WTC11 (cell line): Measurements from ENCODE around the gene LBHD2. TPM values are rescaled to one million over a fixed set of nuclear protein-coding genes. Genes with fewer than 3 reads are reported as not detected.

Source experiments
- ATAC-seq: fragments of 200-7000 bp; cut with Tn5 transposase; 2 replicates; pipeline ENCODE4 v1.10.0; 2021; ENCODE audit warnings: mild to moderate bottlenecking, moderate library complexity
- CTCF ChIA-PET: fragments of 300-600 bp; sonication (Branson Sonifier 250); formaldehyde crosslinking; loops from one replicate; lab custom pipeline; 2021; ENCODE audit warnings: antibody characterized with exemption; lab: Charles Lee
- POLR2A ChIA-PET: fragments of 350-600 bp; sonication (Branson Sonifier 250); formaldehyde crosslinking; loops from one replicate; lab custom pipeline; 2021; ENCODE audit warnings: antibody characterized with exemption; lab: Charles Lee
- DNase-seq: peaks from one replicate; pipeline ENCODE4 v3.0.0; 2021; ENCODE audit warnings: low spot score
- H3K27ac Mint-ChIP-seq: 2 replicates; pipeline ENCODE4 v1.8.0; 2021; ENCODE audit warnings: mixed read lengths
- H3K27me3 Mint-ChIP-seq: 2 replicates; pipeline ENCODE4 v1.8.0; 2021; ENCODE audit warnings: low read depth, mild to moderate bottlenecking, moderate library complexity, mixed read lengths
- H3K36me3 Mint-ChIP-seq: 2 replicates; pipeline ENCODE4 v1.8.0; 2021; ENCODE audit warnings: mixed read lengths
- H3K4me1 Mint-ChIP-seq: 2 replicates; pipeline ENCODE4 v1.8.0; 2022; ENCODE audit warnings: mixed read lengths
- H3K4me3 Mint-ChIP-seq: 2 replicates; pipeline ENCODE4 v1.8.0; 2021; ENCODE audit warnings: mild to moderate bottlenecking, moderate library complexity, mixed read lengths
- H3K9me3 Mint-ChIP-seq: 2 replicates; pipeline ENCODE4 v1.8.0; 2021; ENCODE audit warnings: mixed read lengths
- AR ChIP-seq: fragments of 250-450 bp; sonication (Bioruptor Pico); IDR thresholded peaks from 2 replicates; pipeline ENCODE4 v1.9.0; 2021; ENCODE audit warnings: mild to moderate bottlenecking
- CREB1 ChIP-seq: sonication (generic); formaldehyde crosslinking; IDR thresholded peaks from 2 replicates; pipeline ENCODE4 v1.8.0; 2023; ENCODE audit warnings: mild to moderate bottlenecking, missing genetic modification reagents
- E2F5 ChIP-seq: sonication (generic); formaldehyde crosslinking; IDR thresholded peaks from 2 replicates; pipeline ENCODE4 v1.8.1; 2022; ENCODE audit warnings: mild to moderate bottlenecking, moderate library complexity, missing genetic modification reagents
- RELA ChIP-seq: sonication (generic); formaldehyde crosslinking; IDR thresholded peaks from 2 replicates; pipeline ENCODE4 v1.8.1; 2022; ENCODE audit warnings: missing genetic modification reagents, mild to moderate bottlenecking, borderline replicate concordance
- TEAD4 ChIP-seq: sonication (generic); formaldehyde crosslinking; IDR thresholded peaks from 2 replicates; pipeline ENCODE4 v1.8.0; 2022; ENCODE audit warnings: mild to moderate bottlenecking, missing genetic modification reagents
- ZNF232 ChIP-seq: sonication (generic); formaldehyde crosslinking; IDR thresholded peaks from 2 replicates; pipeline ENCODE4 v1.8.0; 2022; ENCODE audit warnings: mild to moderate bottlenecking, missing genetic modification reagents
- ZNF317 ChIP-seq: sonication (generic); formaldehyde crosslinking; IDR thresholded peaks from 2 replicates; pipeline ENCODE4 v1.8.1; 2023; ENCODE audit warnings: low read depth, mild to moderate bottlenecking, moderate library complexity, missing genetic modification reagents, borderline replicate concordance
- total RNA-seq: library from RNA; stranded (reverse); gene quantifications from 3 replicates; pipeline ENCODE4 v1.2.3, GENCODE V29; 2021
- TF ChIP-seq, protein P1 (sequence below): sonication (generic); formaldehyde crosslinking; IDR thresholded peaks from 2 replicates; pipeline ENCODE4 v1.8.0; 2023; ENCODE audit warnings: missing genetic modification reagents, mild to moderate bottlenecking, borderline replicate concordance
- TF ChIP-seq, protein P2 (sequence below): sonication (generic); formaldehyde crosslinking; conservative IDR thresholded peaks from 2 replicates; pipeline ENCODE4 v1.8.1; 2022; ENCODE audit warnings: mild to moderate bottlenecking, missing genetic modification reagents
- TF ChIP-seq, protein P3 (sequence below): sonication (generic); formaldehyde crosslinking; IDR thresholded peaks from 2 replicates; pipeline ENCODE4 v1.8.1; 2023; ENCODE audit warnings: mild to moderate bottlenecking, missing genetic modification reagents

LBHD2 gene
- total RNA-seq, 1 experiment from 2014 or later = not detected

GRCh38 chr14:103111232-103111868, 27.3 kb downstream of the LBHD2 start:
- Mint-ChIP-seq H3K27ac (no peak overlapping the region), H3K4me1 (peaks cover 33% of the 10 kb centered on the region), H3K27me3 (peaks cover 11% of the 10 kb centered on the region), H3K4me3 (0 out of 2 replicates have a peak overlapping the region, but pooled peaks have one; percentile 46), H3K9me3 (no peaks in the 10 kb centered on the region), H3K36me3 (no peaks in the 10 kb centered on the region)
- POLR2A ChIA-PET = no interaction called here
- no peak for DNase-seq
- TF ChIP-seq, protein P1, sequence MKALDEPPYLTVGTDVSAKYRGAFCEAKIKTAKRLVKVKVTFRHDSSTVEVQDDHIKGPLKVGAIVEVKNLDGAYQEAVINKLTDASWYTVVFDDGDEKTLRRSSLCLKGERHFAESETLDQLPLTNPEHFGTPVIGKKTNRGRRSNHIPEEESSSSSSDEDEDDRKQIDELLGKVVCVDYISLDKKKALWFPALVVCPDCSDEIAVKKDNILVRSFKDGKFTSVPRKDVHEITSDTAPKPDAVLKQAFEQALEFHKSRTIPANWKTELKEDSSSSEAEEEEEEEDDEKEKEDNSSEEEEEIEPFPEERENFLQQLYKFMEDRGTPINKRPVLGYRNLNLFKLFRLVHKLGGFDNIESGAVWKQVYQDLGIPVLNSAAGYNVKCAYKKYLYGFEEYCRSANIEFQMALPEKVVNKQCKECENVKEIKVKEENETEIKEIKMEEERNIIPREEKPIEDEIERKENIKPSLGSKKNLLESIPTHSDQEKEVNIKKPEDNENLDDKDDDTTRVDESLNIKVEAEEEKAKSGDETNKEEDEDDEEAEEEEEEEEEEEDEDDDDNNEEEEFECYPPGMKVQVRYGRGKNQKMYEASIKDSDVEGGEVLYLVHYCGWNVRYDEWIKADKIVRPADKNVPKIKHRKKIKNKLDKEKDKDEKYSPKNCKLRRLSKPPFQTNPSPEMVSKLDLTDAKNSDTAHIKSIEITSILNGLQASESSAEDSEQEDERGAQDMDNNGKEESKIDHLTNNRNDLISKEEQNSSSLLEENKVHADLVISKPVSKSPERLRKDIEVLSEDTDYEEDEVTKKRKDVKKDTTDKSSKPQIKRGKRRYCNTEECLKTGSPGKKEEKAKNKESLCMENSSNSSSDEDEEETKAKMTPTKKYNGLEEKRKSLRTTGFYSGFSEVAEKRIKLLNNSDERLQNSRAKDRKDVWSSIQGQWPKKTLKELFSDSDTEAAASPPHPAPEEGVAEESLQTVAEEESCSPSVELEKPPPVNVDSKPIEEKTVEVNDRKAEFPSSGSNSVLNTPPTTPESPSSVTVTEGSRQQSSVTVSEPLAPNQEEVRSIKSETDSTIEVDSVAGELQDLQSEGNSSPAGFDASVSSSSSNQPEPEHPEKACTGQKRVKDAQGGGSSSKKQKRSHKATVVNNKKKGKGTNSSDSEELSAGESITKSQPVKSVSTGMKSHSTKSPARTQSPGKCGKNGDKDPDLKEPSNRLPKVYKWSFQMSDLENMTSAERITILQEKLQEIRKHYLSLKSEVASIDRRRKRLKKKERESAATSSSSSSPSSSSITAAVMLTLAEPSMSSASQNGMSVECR (CRISPR knock-in tag) = no peak
- TF ChIP-seq, protein P2, sequence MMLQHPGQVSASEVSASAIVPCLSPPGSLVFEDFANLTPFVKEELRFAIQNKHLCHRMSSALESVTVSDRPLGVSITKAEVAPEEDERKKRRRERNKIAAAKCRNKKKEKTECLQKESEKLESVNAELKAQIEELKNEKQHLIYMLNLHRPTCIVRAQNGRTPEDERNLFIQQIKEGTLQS (CRISPR knock-in tag) = no peak
- TF ChIP-seq CREB1 (no peak), ZNF317 (CRISPR knock-in tag) (no peak), E2F5 (CRISPR knock-in tag) (no peak), RELA (CRISPR knock-in tag) (no peak), AR (CRISPR knock-in tag) (no peak), TEAD4 (CRISPR knock-in tag) (no peak), ZNF232 (CRISPR knock-in tag) (no peak)
- TF ChIP-seq, protein P3, sequence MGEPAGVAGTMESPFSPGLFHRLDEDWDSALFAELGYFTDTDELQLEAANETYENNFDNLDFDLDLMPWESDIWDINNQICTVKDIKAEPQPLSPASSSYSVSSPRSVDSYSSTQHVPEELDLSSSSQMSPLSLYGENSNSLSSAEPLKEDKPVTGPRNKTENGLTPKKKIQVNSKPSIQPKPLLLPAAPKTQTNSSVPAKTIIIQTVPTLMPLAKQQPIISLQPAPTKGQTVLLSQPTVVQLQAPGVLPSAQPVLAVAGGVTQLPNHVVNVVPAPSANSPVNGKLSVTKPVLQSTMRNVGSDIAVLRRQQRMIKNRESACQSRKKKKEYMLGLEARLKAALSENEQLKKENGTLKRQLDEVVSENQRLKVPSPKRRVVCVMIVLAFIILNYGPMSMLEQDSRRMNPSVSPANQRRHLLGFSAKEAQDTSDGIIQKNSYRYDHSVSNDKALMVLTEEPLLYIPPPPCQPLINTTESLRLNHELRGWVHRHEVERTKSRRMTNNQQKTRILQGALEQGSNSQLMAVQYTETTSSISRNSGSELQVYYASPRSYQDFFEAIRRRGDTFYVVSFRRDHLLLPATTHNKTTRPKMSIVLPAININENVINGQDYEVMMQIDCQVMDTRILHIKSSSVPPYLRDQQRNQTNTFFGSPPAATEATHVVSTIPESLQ = no peak
- CTCF ChIA-PET = interaction anchor here (0.8 to 1.8 kb wide), 6 partner anchors 10 to 170 kb away, joined by 4 to 7 read pairs (median 4); partner anchors contain the start of gene TNFAIP2
- no peak; the same call in 1 of the 2 replicates for ATAC-seq

DNA sequence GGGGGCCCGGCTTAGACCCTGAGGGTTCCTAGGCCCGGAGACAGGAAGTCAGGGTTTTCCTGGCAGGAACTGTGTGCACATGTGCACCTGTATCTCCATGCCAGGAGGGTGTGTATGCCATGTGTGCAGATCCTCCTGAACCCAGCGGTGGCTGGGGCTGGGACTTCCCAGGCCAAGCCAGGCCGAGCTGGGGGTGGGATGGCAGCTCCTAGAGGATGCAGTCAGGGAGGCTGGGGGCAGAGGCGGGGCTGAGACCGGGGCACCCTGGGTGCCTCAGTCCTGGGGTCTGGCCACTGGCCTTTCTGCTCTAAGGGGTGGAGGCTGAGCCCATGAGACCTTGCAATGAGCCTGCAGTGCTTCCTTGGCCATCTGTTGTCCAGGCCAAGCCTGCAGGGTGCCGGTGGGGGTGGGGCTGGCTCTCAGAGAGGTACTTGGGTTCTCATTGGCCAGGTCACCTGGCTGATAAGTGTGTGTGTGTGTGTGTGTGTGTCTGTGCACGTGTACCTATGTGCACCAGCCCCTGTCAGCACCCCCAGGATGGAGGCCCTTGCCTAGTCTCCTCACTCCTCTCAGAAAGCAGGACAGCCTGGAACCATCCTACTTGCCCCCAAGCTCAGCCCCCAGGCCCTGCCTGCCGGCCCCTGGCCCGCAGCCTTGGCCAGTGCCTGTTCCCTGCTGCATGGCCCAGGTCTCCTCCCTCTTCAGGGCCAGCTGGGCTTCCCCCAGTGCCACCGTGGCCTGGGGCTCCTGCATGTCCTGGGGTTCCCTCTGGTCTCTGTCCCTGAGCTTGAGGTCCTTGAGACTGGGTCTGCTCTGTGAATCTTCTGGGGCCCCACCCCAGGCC, 28.6 kb downstream of the LBHD2 start:
- ATAC-seq = no peak
- no peak overlapping the region for H3K27ac Mint-ChIP-seq
- ChIA-PET CTCF (interaction anchor here (0.7 to 1.1 kb wide), 4 partner anchors 8 to 28 kb away, joined by 3 to 4 read pairs (median 3); partner anchors contain the start of gene TNFAIP2), POLR2A (interaction anchor here (0.6 kb wide), 1 partner anchor 96 kb away, joined by 3 read pairs; no protein-coding TSS in a partner anchor)
- H3K9me3 Mint-ChIP-seq = no peaks in the 10 kb centered on the region
- peaks cover 33% of the 10 kb centered on the region for H3K4me1 Mint-ChIP-seq
- H3K36me3 Mint-ChIP-seq = no peaks in the 10 kb centered on the region
- DNase-seq = no peak
- H3K27me3 Mint-ChIP-seq = peaks cover 11% of the 10 kb centered on the region
- no peak overlapping the region for H3K4me3 Mint-ChIP-seq
- TF ChIP-seq, protein P1 (CRISPR knock-in tag) = no peak
- TF ChIP-seq AR (CRISPR knock-in tag) = no peak
